Activated T-helper 17 cell treated with anti-CD3 and anti-CD28 coated beads, Interleukin-2, amount 50 U/mL, for 72 hours (primary cell): ENCODE data around the gene SKP1. TPM values are rescaled to one million over a fixed set of nuclear protein-coding genes. Genes with fewer than 3 reads are reported as not detected.
"Not testable (repeated sequence)": the region's sequence is repeated elsewhere in the genome, so short reads cannot be mapped to it uniquely, and the experiment has no call there.

Experiments used
- ATAC-seq: fragments of 150-1000 bp; cut with Tn5 transposase; replicated peaks from 2 replicates; pipeline ENCODE4 v1.10.0; 2021; ENCODE audit warnings: mild to moderate bottlenecking, moderate library complexity
- H3K27ac Mint-ChIP-seq: one replicate; pipeline ENCODE4 v1.8.0; 2022; ENCODE audit warnings: mixed read lengths
- H3K27me3 Mint-ChIP-seq: one replicate; pipeline ENCODE4 v1.8.0; 2022; ENCODE audit warnings: mixed read lengths
- H3K36me3 Mint-ChIP-seq: one replicate; pipeline ENCODE4 v1.8.0; 2022; ENCODE audit warnings: low read depth, mild to moderate bottlenecking, mixed read lengths
- H3K4me1 Mint-ChIP-seq: one replicate; pipeline ENCODE4 v1.8.0; 2022; ENCODE audit warnings: mixed read lengths
- H3K4me3 Mint-ChIP-seq: one replicate; pipeline ENCODE4 v1.8.0; 2022; ENCODE audit warnings: mild to moderate bottlenecking, mixed read lengths
- H3K9me3 Mint-ChIP-seq: one replicate; pipeline ENCODE4 v1.8.0; 2022; ENCODE audit warnings: mixed read lengths
- total RNA-seq, 2 donors: library from RNA; stranded (reverse); gene quantifications; one replicate each; pipeline ENCODE4 v1.2.3, GENCODE V29; 2022

SKP1 gene
- total RNA-seq = 100 to 1,000 TPM; 152 to 209 TPM

GRCh38 chr5:134176511-134177368 is at the start of gene SKP1:
TSS of gene SKP1 (minus strand) at chr5:134176950. CDS start at chr5:134174022, 2,928 bp downstream.
- peaks cover 16% of the 10 kb centered on the region for H3K4me1 Mint-ChIP-seq
- no peaks in the 10 kb centered on the region for H3K9me3 Mint-ChIP-seq
- H3K4me3 Mint-ChIP-seq = peak within 1 kb of the TSS; percentile 97
- no peaks in the 10 kb centered on the region for H3K27me3 Mint-ChIP-seq
- peaks cover 45% of the 10 kb centered on the region for H3K36me3 Mint-ChIP-seq
- ATAC-seq = peak; percentile 85
- H3K27ac Mint-ChIP-seq = peak within 1 kb of the TSS; percentile 98

GRCh38 chr5:134225780-134226440 is 49.2 kb upstream of the SKP1 start, which contains the start of gene PPP2CA:
TSS of gene PPP2CA (minus strand) at chr5:134226073. CDS start at chr5:134225861, 212 bp downstream.
- Mint-ChIP-seq H3K27ac (peak within 1 kb of the TSS; percentile 98), H3K4me1 (peaks cover 21% of the 10 kb centered on the region), H3K27me3 (no peaks in the 10 kb centered on the region), H3K36me3 (peaks cover 57% of the 10 kb centered on the region), H3K9me3 (no peaks in the 10 kb centered on the region), H3K4me3 (peak within 1 kb of the TSS; percentile 87)
- peak; percentile 84 for ATAC-seq

GRCh38 chr5:134224888-134225779 is 48.4 kb upstream of the SKP1 start:
- Mint-ChIP-seq H3K9me3 (no peaks in the 10 kb centered on the region), H3K27me3 (no peaks in the 10 kb centered on the region), H3K4me3 (peak overlapping the region; percentile 87), H3K27ac (peak overlapping the region; percentile 98), H3K4me1 (peaks cover 29% of the 10 kb centered on the region), H3K36me3 (peaks cover 64% of the 10 kb centered on the region)
- peak; percentile 28 for ATAC-seq

- Mint-ChIP-seq H3K36me3 (peaks cover 76% of the 10 kb centered on the region), H3K4me3 (peak overlapping the region; percentile 87), H3K27ac (peak overlapping the region; percentile 98), H3K4me1 (peaks cover 41% of the 10 kb centered on the region), H3K27me3 (no peaks in the 10 kb centered on the region), H3K9me3 (no peaks in the 10 kb centered on the region)
- ATAC-seq = no peak
Observed at GRCh38 chr5:134223406-134224248, 46.9 kb upstream of the SKP1 start.

GRCh38 chr5:134221690-134222089 is 44.9 kb upstream of the SKP1 start:
- H3K4me3 Mint-ChIP-seq = peak overlapping the region; percentile 87
- H3K27me3 Mint-ChIP-seq, H3K9me3 Mint-ChIP-seq, ATAC-seq: not testable (repeated sequence)
- H3K4me1 Mint-ChIP-seq = peaks cover 46% of the 10 kb centered on the region
- peaks cover 83% of the 10 kb centered on the region for H3K36me3 Mint-ChIP-seq
- peak overlapping the region; percentile 61 for H3K27ac Mint-ChIP-seq

GRCh38 chr5:134215757-134216156 is 39.0 kb upstream of the SKP1 start:
- Mint-ChIP-seq H3K27ac (no peak overlapping the region), H3K4me1 (peaks cover 40% of the 10 kb centered on the region), H3K9me3 (no peaks in the 10 kb centered on the region), H3K4me3 (no peak overlapping the region), H3K27me3 (no peaks in the 10 kb centered on the region), H3K36me3 (peaks cover 63% of the 10 kb centered on the region)
- ATAC-seq = no peak

GRCh38 chr5:134211263-134212031 is 34.7 kb upstream of the SKP1 start:
- ATAC-seq, H3K27me3 Mint-ChIP-seq, H3K4me3 Mint-ChIP-seq, H3K9me3 Mint-ChIP-seq: not testable (repeated sequence)
- H3K27ac Mint-ChIP-seq = peak overlapping the region; percentile 61
- H3K4me1 Mint-ChIP-seq = peaks cover 25% of the 10 kb centered on the region
- peaks cover 51% of the 10 kb centered on the region for H3K36me3 Mint-ChIP-seq

GRCh38 chr5:134209477-134210245 is 32.9 kb upstream of the SKP1 start:
- H3K27me3 Mint-ChIP-seq = no peaks in the 10 kb centered on the region
- H3K9me3 Mint-ChIP-seq = no peaks in the 10 kb centered on the region
- H3K27ac Mint-ChIP-seq = peak overlapping the region; percentile 69
- peaks cover 30% of the 10 kb centered on the region for H3K4me1 Mint-ChIP-seq
- ATAC-seq = no peak
- H3K36me3 Mint-ChIP-seq = peaks cover 63% of the 10 kb centered on the region
- H3K4me3 Mint-ChIP-seq = no peak overlapping the region

GRCh38 chr5:134207696-134208095 is 30.9 kb upstream of the SKP1 start:
- no peaks in the 10 kb centered on the region for H3K9me3 Mint-ChIP-seq
- peaks cover 25% of the 10 kb centered on the region for H3K4me1 Mint-ChIP-seq
- ATAC-seq = no peak
- no peaks in the 10 kb centered on the region for H3K27me3 Mint-ChIP-seq
- no peak overlapping the region for H3K4me3 Mint-ChIP-seq
- no peak overlapping the region for H3K27ac Mint-ChIP-seq
- H3K36me3 Mint-ChIP-seq = peaks cover 65% of the 10 kb centered on the region

GRCh38 chr5:134206627-134207160 is 29.9 kb upstream of the SKP1 start:
- peaks cover 18% of the 10 kb centered on the region for H3K4me1 Mint-ChIP-seq
- H3K36me3 Mint-ChIP-seq = peaks cover 68% of the 10 kb centered on the region
- no peak overlapping the region for H3K27ac Mint-ChIP-seq
- no peaks in the 10 kb centered on the region for H3K9me3 Mint-ChIP-seq
- H3K27me3 Mint-ChIP-seq = no peaks in the 10 kb centered on the region
- ATAC-seq = no peak
- no peak overlapping the region for H3K4me3 Mint-ChIP-seq

GRCh38 chr5:134204575-134204974 is 27.8 kb upstream of the SKP1 start:
- H3K36me3 Mint-ChIP-seq = peaks cover 83% of the 10 kb centered on the region
- H3K27me3 Mint-ChIP-seq = no peaks in the 10 kb centered on the region
- no peak overlapping the region for H3K4me3 Mint-ChIP-seq
- no peak for ATAC-seq
- H3K9me3 Mint-ChIP-seq = no peaks in the 10 kb centered on the region
- peaks cover 14% of the 10 kb centered on the region for H3K4me1 Mint-ChIP-seq
- H3K27ac Mint-ChIP-seq = no peak overlapping the region

- peaks cover 14% of the 10 kb centered on the region for H3K4me1 Mint-ChIP-seq
- no peak overlapping the region for H3K4me3 Mint-ChIP-seq
- no peaks in the 10 kb centered on the region for H3K27me3 Mint-ChIP-seq
- ATAC-seq = no peak
- no peak overlapping the region for H3K27ac Mint-ChIP-seq
- peaks cover 88% of the 10 kb centered on the region for H3K36me3 Mint-ChIP-seq
- H3K9me3 Mint-ChIP-seq = no peaks in the 10 kb centered on the region
Observed at GRCh38 chr5:134203630-134204029, 26.9 kb upstream of the SKP1 start.
